HepG2 (cell line): Measurements from ENCODE around the gene ZMYND10. TPM values are rescaled to one million over a fixed set of nuclear protein-coding genes. Genes with fewer than 3 reads are reported as not detected.

Source experiments
- ADNP ChIP-seq: sonication (generic); formaldehyde crosslinking; IDR thresholded peaks from 2 replicates; pipeline ENCODE4 v1.4.0; 2020; ENCODE audit warnings: missing genetic modification reagents
- BORCS8-MEF2B ChIP-seq: sonication (generic); formaldehyde crosslinking; IDR thresholded peaks from 2 replicates; pipeline ENCODE4 v1.8.0; 2022; ENCODE audit warnings: mild to moderate bottlenecking, missing genetic modification reagents
- CEBPZ ChIP-seq: IDR thresholded peaks from 2 replicates; pipeline ENCODE4 v1.6.1; 2012; ENCODE audit warnings: low read length, improper control_type of control experiment
- ELF4 ChIP-seq: sonication (generic); formaldehyde crosslinking; IDR thresholded peaks from 2 replicates; pipeline ENCODE4 v1.5.0; 2020; ENCODE audit warnings: missing genetic modification reagents, mild to moderate bottlenecking, moderate library complexity, borderline replicate concordance
- FOXA1 ChIP-seq, 2 experiments: fragments of 450-650 bp in 1 of 2; sonication (generic) in 1 of 2; formaldehyde crosslinking in 1 of 2; IDR thresholded peaks; 2 replicates each; pipeline versions ENCODE4 v1.4.0 to v1.6.1; 2016 to 2020; ENCODE audit warnings: missing genetic modification reagents in 1 of 2
- MBNL3 ChIP-seq: fragments of 250-450 bp; sonication (Bioruptor Pico); conservative IDR thresholded peaks from 2 replicates; pipeline ENCODE4 v1.8.0; 2022; ENCODE audit warnings: mild to moderate bottlenecking, inconsistent platforms
- MIER2 ChIP-seq: IDR thresholded peaks from 2 replicates; pipeline ENCODE4 v1.6.1; 2016; ENCODE audit warnings: missing biosample characterization, missing genetic modification reagents
- MYC ChIP-seq: sonication (generic); formaldehyde crosslinking; IDR thresholded peaks from 2 replicates; pipeline ENCODE4 v1.9.0; 2021; ENCODE audit warnings: missing genetic modification reagents, borderline replicate concordance
- NFE2 ChIP-seq: sonication (generic); formaldehyde crosslinking; IDR thresholded peaks from 2 replicates; pipeline ENCODE4 v1.4.0; 2020; ENCODE audit warnings: missing genetic modification reagents
- NR2C2 ChIP-seq: sonication (generic); formaldehyde crosslinking; IDR thresholded peaks from 2 replicates; pipeline ENCODE4 v1.4.0; 2020; ENCODE audit warnings: missing genetic modification reagents, mild to moderate bottlenecking, moderate library complexity, borderline replicate concordance
- PRDM10 ChIP-seq: sonication (generic); formaldehyde crosslinking; IDR thresholded peaks from 2 replicates; pipeline ENCODE4 v1.4.0; 2020; ENCODE audit warnings: low read depth, missing genetic modification reagents
- SOX5 ChIP-seq: IDR thresholded peaks from 2 replicates; pipeline ENCODE4 v1.6.1; 2016; ENCODE audit warnings: borderline replicate concordance
- STAG1 ChIP-seq: sonication (generic); formaldehyde crosslinking; IDR thresholded peaks from 2 replicates; pipeline ENCODE4 v1.4.0; 2020; ENCODE audit warnings: missing genetic modification reagents
- TARDBP ChIP-seq: sonication (generic); formaldehyde crosslinking; IDR thresholded peaks from 2 replicates; pipeline ENCODE4 v1.8.0; 2022; ENCODE audit warnings: mild to moderate bottlenecking, missing genetic modification reagents
- ZFAT ChIP-seq: sonication (generic); formaldehyde crosslinking; conservative IDR thresholded peaks from 2 replicates; pipeline ENCODE4 v1.8.1; 2023; ENCODE audit warnings: missing genetic modification reagents, inconsistent platforms
- ZNF121 ChIP-seq: sonication (generic); formaldehyde crosslinking; IDR thresholded peaks from 2 replicates; pipeline ENCODE4 v1.5.0; 2020; ENCODE audit warnings: mild to moderate bottlenecking, missing genetic modification reagents
- ZNF572 ChIP-seq: sonication (generic); formaldehyde crosslinking; IDR thresholded peaks from 2 replicates; pipeline ENCODE4 v1.5.1; 2020; ENCODE audit warnings: mild to moderate bottlenecking, missing genetic modification reagents
- ZNF709 ChIP-seq: sonication (generic); formaldehyde crosslinking; IDR thresholded peaks from 2 replicates; pipeline ENCODE4 v1.5.0; 2020; ENCODE audit warnings: mild to moderate bottlenecking, missing genetic modification reagents
- ZNF777 ChIP-seq: sonication (generic); formaldehyde crosslinking; IDR thresholded peaks from 2 replicates; pipeline ENCODE4 v1.4.0; 2020; ENCODE audit warnings: missing genetic modification reagents
- polyA plus RNA-seq, 8 experiments: library from polyadenylated mRNA; depleted of rRNA in 3 of 8; stranded (reverse) in 7 of 8; unstranded in 1 of 8; fragments of >200 nt; fragmentation: Illumina TruSeq in 4 of 8; extraction: Trizol in 4 of 8; gene quantifications; 2 replicates each; pipeline versions ENCODE4 v1.2.1 to v1.2.3, GENCODE V29; 2011 to 2016; ENCODE audit warnings: low read depth in 4 of 8, missing spikeins in 1 of 8, mixed read lengths in 1 of 8; ENCODE audit not compliant: insufficient read depth in 1 of 8
- total RNA-seq, 5 experiments: library from RNA; depleted of rRNA; stranded (reverse); fragments of >200 nt; fragmentation: Illumina TruSeq; extraction: Trizol; gene quantifications; 2 replicates each; pipeline ENCODE4 v1.2.3, GENCODE V29; 2016; ENCODE audit warnings: low read depth in 1 of 5
- TF ChIP-seq, protein P1 (sequence below): sonication (generic); formaldehyde crosslinking; IDR thresholded peaks from 2 replicates; pipeline ENCODE4 v1.5.0; 2020; ENCODE audit warnings: mild to moderate bottlenecking, missing genetic modification reagents

ZMYND10 gene
- total and polyA plus RNA-seq, 2 of the 13 experiments (the other 11 are each of a cell fraction or from before 2014, with no cell fraction given), result 0.60 to 0.74 TPM

DNA sequence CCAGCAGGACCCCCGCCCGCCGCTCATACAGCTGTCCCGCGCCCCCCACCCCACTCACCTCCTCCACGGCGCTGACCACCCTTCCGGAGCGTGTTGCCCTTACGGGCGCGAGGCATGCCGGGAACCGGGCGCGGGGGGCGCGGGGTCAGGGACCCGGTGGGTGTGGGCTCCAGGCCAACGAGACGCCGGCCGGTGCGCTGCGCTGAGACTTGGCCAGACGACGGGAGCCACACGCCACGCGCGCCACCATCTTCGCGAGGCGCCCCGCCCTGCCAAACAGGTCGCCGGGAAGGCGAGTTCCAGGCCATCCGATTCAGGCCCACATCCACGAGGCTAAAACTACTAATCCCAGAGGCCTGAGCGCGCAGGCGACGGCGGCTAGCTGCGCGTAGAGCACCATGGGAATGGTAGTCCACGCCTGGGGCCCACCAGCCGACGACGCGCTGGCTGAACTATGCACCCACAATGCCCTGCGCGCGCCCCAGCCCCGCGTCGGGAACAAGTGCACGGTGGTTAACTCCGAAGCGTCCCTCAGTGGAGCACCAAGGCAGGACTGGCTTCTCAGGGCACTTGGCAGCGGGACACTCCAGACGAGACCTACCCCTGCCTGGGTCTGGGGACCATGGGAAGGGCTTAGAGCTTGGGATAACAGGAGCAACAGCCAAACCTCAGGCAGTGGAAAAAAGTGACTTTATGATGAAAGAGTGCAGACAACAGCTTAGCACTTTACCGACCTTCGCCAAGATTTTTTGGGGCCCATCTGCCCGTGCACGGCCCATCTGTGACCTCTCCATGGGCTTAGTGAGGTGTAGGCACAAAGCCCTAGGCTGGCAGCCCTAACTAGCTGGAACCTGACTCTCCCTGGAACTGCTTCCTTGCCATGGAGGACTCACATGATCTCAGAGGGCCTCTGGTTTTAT lies 53.1 kb downstream of the ZMYND10 start, which contains the start of gene IFRD2 (continued):
- TF ChIP-seq, protein P1, sequence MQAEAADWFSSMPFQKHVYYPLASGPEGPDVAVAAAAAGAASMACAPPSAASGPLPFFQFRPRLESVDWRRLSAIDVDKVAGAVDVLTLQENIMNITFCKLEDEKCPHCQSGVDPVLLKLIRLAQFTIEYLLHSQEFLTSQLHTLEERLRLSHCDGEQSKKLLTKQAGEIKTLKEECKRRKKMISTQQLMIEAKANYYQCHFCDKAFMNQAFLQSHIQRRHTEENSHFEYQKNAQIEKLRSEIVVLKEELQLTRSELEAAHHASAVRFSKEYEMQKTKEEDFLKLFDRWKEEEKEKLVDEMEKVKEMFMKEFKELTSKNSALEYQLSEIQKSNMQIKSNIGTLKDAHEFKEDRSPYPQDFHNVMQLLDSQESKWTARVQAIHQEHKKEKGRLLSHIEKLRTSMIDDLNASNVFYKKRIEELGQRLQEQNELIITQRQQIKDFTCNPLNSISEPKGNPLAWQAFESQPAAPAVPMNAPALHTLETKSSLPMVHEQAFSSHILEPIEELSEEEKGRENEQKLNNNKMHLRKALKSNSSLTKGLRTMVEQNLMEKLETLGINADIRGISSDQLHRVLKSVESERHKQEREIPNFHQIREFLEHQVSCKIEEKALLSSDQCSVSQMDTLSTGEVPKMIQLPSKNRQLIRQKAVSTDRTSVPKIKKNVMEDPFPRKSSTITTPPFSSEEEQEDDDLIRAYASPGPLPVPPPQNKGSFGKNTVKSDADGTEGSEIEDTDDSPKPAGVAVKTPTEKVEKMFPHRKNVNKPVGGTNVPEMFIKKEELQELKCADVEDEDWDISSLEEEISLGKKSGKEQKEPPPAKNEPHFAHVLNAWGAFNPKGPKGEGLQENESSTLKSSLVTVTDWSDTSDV (CRISPR knock-in tag), result no peak
- no peak for TF ChIP-seq STAG1 (CRISPR knock-in tag)
- TF ChIP-seq NFE2 (CRISPR knock-in tag), result no peak
- TF ChIP-seq SOX5, result 0 out of 2 replicates have a peak, but pooled peaks have one; percentile 9
- TF ChIP-seq MBNL3 (CRISPR knock-in tag), result no peak
- no peak for TF ChIP-seq ADNP (CRISPR knock-in tag)
- no peak for TF ChIP-seq ZNF777
- no peak for TF ChIP-seq ZFAT
- TF ChIP-seq ELF4 (CRISPR knock-in tag), result no peak
- TF ChIP-seq TARDBP (CRISPR knock-in tag), result peak; percentile 83
- no peak for TF ChIP-seq FOXA1 (IDR thresholded peaks at IDR 0.05)
- no peak for TF ChIP-seq FOXA1 (CRISPR knock-in tag; IDR thresholded peaks at IDR 0.05)
- TF ChIP-seq BORCS8-MEF2B, result peak; percentile 73
- peak; percentile 76; the same call in 1 of the 2 replicates for TF ChIP-seq MYC (CRISPR knock-in tag)
- TF ChIP-seq ZNF709 (CRISPR knock-in tag), result peak; percentile 65; the same call in 1 of the 2 replicates
- TF ChIP-seq NR2C2 (CRISPR knock-in tag), result peak; percentile 95
- no peak for TF ChIP-seq CEBPZ
- peak; percentile 96; the same call in 1 of the 2 replicates for TF ChIP-seq ZNF572 (CRISPR knock-in tag)
- peak; percentile 70; the same call in 1 of the 2 replicates for TF ChIP-seq PRDM10 (CRISPR knock-in tag)
- TF ChIP-seq MIER2 (CRISPR knock-in tag), result no peak; the same call in 1 of the 2 replicates
- no peak for TF ChIP-seq ZNF121 (CRISPR knock-in tag)
